GM10266 (cell line): ENCODE results near the gene DPEP1.

ENCODE experiments used
- DNase-seq: peaks from one replicate; pipeline ENCODE4 v3.0.0; 2012; ENCODE audit errors: extremely low spot score
- TF ChIP-seq, protein P1 (sequence below): IDR thresholded peaks from 2 replicates; pipeline ENCODE4 v1.5.1; 2012; ENCODE audit warnings: mild to moderate bottlenecking, low read depth; ENCODE audit not compliant: control insufficient read depth, insufficient read depth; ENCODE audit errors: missing control alignments

DPEP1 gene

DNA sequence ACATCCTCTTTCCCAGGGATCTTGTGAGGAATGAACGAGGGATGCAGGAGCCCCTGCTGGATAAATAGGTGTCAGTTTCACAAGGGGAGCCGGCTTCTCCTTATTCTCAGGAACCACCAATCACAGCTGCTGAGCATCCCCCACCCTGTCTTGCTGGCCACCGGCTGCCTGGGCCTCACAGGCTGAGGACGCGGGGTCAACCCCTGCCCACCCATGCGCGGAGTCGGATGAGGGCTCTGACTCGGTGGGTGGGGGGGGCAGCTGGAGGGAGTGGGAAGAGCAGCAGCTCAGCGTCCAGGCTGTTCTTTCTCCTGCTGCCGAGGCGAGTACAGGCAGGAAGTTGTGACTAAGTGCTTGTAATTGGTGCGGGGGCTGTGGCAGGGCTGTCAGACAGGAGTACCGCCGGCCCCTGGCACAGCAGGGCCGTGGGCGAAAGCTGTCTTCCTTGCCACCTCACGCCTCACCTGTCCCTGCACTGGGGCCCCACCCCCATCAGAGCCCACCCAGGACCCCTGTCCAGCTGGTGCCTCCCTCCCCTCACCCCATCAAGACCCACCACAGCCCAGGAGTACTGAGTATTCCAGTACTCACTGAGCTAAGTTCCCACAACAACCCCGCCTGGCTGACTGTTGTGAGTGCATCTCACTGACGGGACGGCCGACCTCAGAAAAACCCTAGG, 11.0 kb upstream of the DPEP1 start:
- TF ChIP-seq, protein P1, sequence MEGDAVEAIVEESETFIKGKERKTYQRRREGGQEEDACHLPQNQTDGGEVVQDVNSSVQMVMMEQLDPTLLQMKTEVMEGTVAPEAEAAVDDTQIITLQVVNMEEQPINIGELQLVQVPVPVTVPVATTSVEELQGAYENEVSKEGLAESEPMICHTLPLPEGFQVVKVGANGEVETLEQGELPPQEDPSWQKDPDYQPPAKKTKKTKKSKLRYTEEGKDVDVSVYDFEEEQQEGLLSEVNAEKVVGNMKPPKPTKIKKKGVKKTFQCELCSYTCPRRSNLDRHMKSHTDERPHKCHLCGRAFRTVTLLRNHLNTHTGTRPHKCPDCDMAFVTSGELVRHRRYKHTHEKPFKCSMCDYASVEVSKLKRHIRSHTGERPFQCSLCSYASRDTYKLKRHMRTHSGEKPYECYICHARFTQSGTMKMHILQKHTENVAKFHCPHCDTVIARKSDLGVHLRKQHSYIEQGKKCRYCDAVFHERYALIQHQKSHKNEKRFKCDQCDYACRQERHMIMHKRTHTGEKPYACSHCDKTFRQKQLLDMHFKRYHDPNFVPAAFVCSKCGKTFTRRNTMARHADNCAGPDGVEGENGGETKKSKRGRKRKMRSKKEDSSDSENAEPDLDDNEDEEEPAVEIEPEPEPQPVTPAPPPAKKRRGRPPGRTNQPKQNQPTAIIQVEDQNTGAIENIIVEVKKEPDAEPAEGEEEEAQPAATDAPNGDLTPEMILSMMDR = no peak
- peak; percentile 74 for DNase-seq

DNA sequence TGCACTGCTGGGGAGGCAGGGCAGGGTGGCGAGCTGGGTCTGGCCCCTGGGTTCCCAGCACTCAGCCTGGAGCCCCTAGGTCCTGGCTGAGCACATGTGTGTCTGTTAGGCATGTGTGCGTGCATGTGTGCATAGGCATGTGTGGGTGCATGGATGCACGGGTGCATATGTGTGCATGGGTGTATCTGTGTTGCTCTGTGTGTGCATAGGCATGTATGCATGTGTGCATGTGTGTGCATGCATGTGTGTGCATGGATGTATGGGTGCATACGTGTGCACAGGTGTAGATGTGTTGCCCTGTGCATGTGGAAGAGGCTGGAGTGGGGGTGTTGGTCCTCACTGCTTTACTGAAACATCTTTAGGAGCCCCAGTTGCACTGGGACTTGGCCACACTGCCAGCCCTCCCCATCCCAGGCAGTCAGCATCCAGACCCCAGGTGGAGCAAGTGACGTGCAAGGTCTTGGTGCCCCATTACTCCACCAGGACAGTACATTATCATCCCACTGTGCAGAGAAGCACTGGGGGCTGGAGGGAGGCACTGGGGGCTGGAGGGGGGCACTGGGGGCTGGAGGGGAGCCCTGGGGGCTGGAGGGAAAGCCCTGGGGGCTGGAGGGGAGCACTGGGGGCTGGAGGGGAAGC, 10.4 kb upstream of the DPEP1 start:
- TF ChIP-seq, protein P1 = no peak
- DNase-seq = no peak

DNA sequence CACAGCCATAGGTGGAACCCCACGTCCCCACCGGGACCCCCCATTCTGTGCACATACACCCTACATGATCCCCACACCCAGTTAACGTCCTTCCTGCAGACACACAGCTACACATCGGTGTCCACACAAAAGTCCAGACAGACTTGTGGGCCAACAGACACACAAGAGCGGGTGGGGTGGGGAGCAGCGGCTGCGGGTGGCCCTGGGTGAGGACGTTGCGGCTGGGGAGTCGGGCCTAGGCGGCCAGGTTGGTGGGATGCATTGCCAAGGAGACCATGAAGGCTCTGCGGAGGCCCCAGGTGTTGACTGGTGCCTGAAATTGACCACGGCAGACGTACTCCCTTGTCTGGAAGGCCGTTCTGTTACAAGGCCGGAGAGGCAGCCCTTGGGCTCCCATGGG, 8.7 kb upstream of the DPEP1 start:
- TF ChIP-seq, protein P1 = no peak
- no peak for DNase-seq

DNA sequence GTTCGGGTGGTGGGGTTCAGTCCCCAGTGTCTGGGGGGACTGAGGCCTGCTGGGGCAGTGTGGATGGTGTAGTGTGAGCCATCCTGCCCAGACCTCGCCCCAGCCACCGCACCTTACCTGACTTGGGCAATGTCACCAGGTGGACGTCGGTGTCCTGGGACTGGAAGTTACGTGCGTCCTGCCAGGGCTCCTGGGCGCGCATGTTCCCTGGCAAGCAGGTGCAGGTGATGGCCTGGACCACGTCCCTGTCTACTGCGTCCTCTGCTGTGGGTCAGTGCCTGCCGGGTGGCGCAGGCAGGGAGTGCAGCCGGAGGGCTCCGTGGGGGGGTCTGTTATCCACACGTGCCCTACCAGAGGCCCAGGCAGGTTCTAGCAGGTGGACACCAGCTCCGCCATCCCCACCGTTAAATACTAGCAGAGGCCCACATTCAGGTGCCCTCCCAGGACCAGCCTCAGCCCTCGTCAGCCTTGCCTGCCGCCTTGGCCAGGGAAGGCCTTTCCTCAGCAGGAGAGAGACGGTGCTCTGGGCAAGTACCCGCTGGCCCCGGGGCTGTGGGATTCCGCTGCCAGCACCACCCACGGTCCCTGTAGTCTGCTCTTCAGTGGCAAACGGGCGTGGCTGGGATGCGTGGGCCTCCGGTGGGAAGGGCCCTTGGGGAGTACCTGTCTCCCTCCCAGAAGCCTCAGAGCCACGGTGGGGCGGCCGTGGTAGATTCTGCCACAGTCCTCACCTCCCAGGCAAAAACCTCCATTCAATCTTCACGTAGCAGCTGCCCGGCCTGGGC, 8.1 kb upstream of the DPEP1 start:
- DNase-seq = no peak
- TF ChIP-seq, protein P1 = no peak

DNA sequence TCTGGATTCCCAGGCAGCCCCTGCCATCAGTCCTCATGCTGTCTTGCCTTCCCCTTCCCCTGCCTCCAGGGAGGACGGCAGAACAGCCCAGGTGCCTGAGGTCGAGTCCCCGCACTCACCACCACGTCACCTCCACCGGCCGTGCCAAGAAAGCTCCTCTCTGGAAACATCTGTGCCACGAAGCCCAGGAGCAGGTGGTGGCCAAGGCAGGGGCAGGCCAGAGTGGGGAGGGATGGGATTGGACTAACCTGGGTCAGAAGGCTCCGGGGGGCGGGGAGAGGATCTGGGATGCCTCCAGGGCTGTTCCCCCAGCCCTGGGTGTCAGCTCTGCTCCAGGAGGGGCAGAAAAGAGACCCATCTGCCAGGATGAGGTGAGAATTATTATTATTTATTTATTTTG, 7.4 kb upstream of the DPEP1 start:
- DNase-seq = no peak
- TF ChIP-seq, protein P1 = no peak

DNA sequence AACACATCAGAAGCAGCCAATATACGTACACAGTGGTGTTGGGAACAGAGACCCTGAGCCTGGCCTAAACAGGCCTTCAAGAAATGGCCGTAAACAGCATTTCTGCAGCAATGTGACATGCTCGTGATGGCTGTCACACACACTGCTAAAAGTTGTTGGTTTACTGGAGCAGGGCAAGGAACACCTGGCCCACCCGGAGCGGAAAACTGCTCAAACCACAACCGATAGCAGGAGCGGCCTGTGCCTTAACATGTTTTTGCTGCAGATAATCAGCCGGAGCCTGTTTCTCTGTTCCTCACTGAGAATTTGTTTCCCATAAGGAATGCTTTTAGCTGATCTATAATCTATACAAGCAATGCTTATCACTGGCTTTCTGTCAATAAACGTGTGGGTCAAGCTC, 6.0 kb upstream of the DPEP1 start:
- no peak for DNase-seq
- TF ChIP-seq, protein P1 = no peak
